HG03039 (cell line): ENCODE results near the gene DDR1.

Source experiments
- ATAC-seq: cut with Tn5 transposase; IDR thresholded peaks from one replicate; pipeline ENCODE4 v1.9.1; 2021; ENCODE audit warnings: mild to moderate bottlenecking, moderate library complexity; ENCODE audit not compliant: unreplicated experiment

Gene DDR1

GRCh38 chr6:30879684-30880427, 4.5 kb upstream of the DDR1 start:
- ATAC-seq, result no peak

- no peak for ATAC-seq
Observed at GRCh38 chr6:30880698-30881252, 3.5 kb upstream of the DDR1 start.

GRCh38 chr6:30881392-30882203, 2.7 kb upstream of the DDR1 start:
- no peak for ATAC-seq

GRCh38 chr6:30882204-30882758, 2.0 kb upstream of the DDR1 start:
- no peak for ATAC-seq

- no peak for ATAC-seq
Observed at GRCh38 chr6:30882759-30883684, 1.3 kb upstream of the DDR1 start.

GRCh38 chr6:30884521-30885480, 482 bp downstream of the DDR1 start:
- ATAC-seq, result no peak

GRCh38 chr6:30885481-30885998, 1.2 kb downstream of the DDR1 start:
- no peak for ATAC-seq

- no peak for ATAC-seq
Observed at GRCh38 chr6:30885999-30886896, 1.9 kb downstream of the DDR1 start.

GRCh38 chr6:30886897-30887255, 2.6 kb downstream of the DDR1 start:
- ATAC-seq, result no peak

- no peak for ATAC-seq
Observed at GRCh38 chr6:30887901-30888815, 3.8 kb downstream of the DDR1 start.

GRCh38 chr6:30888816-30889495, 4.6 kb downstream of the DDR1 start:
- ATAC-seq, result no peak

- ATAC-seq, result no peak
Observed at GRCh38 chr6:30889496-30889885, 5.2 kb downstream of the DDR1 start.

GRCh38 chr6:30889921-30890645, 5.8 kb downstream of the DDR1 start:
- ATAC-seq, result no peak

GRCh38 chr6:30890646-30891449, 6.5 kb downstream of the DDR1 start:
- ATAC-seq, result no peak

- ATAC-seq, result no peak
Observed at GRCh38 chr6:30891450-30891723, 7.1 kb downstream of the DDR1 start.
